GM12878 (cell line): Measurements from ENCODE around the gene COL20A1. TPM values are rescaled to one million over a fixed set of nuclear protein-coding genes. Genes with fewer than 3 reads are reported as not detected.

ENCODE experiments used
- ATAC-seq: fragments of 200-7000 bp; cut with Tn5 transposase; 3 replicates; pipeline ENCODE4 v1.9.1; 2020; ENCODE audit warnings: mild to moderate bottlenecking, moderate library complexity
- BruUV-seq: library from RNA; stranded (reverse); fragments of 400-500 nt; replicated peaks from 2 replicates; lab custom pipeline; 2021; lab: Mats Ljungman, UMichigan
- CTCF ChIA-PET: fragments of 300-600 bp; sonication (Branson Sonifier 250); formaldehyde crosslinking; extraction: SDS; loops from one replicate; lab custom pipeline; 2021; ENCODE audit warnings: inconsistent platforms; lab: Yijun Ruan, JAX
- POLR2A ChIA-PET: fragments of 350-600 bp; formaldehyde crosslinking; extraction: SDS; loops from one replicate; lab custom pipeline; 2021; ENCODE audit warnings: inconsistent platforms; lab: Charles Lee
- RAD21 ChIA-PET: fragments of 300-600 bp; sonication (Branson Sonifier 250); formaldehyde crosslinking; loops from one replicate; lab custom pipeline; 2023; ENCODE audit warnings: antibody characterized with exemption; ENCODE audit not compliant: unreplicated experiment; lab: Charles Lee
- SMC1A ChIA-PET: fragments of 300-600 bp; sonication (Branson Sonifier 250); formaldehyde crosslinking; loops from one replicate; lab custom pipeline; 2023; ENCODE audit not compliant: unreplicated experiment, uncharacterized antibody; lab: Charles Lee
- DNase-seq: peaks from one replicate; pipeline ENCODE4 v3.0.0-alpha.2; 2011; ENCODE audit warnings: low read depth, low spot score
- FAIRE-seq: peaks from 3 replicates; lab custom pipeline; 2011; peaks lifted over from hg19 to GRCh38; lab: Jason Lieb, UNC
- H2AFZ ChIP-seq: 2 replicates; pipeline ENCODE4 v1.6.0; 2011; ENCODE audit warnings: low read depth, low read length, control low read depth; ENCODE audit not compliant: control insufficient read depth
- H3K27ac ChIP-seq: 2 replicates; pipeline ENCODE4 v1.5.1; 2011; ENCODE audit warnings: control low read depth; ENCODE audit not compliant: control insufficient read depth, insufficient read depth
- H3K27me3 ChIP-seq, 2 experiments: replicated peaks in 1 of 2; 2 replicates each; pipeline versions ENCODE4 v1.6.0 to v1.6.1; 2011; ENCODE audit warnings: low read length in 1 of 2; ENCODE audit not compliant: control insufficient read depth in 2 of 2, insufficient read depth in 2 of 2
- H3K36me3 ChIP-seq, 2 experiments: 2 replicates each; pipeline ENCODE4 v1.5.1; 2011; ENCODE audit warnings: low read length in 1 of 2; ENCODE audit not compliant: control insufficient read depth in 2 of 2, insufficient read depth in 2 of 2
- H3K4me1 ChIP-seq: 2 replicates; pipeline ENCODE4 v1.6.1; 2011; ENCODE audit warnings: mild to moderate bottlenecking, low read length, moderate library complexity, mixed read lengths; ENCODE audit not compliant: control insufficient read depth, insufficient read depth
- H3K4me2 ChIP-seq: 2 replicates; pipeline ENCODE4 v1.6.0; 2011; ENCODE audit warnings: control low read depth; ENCODE audit not compliant: control insufficient read depth, insufficient read depth
- H3K4me3 ChIP-seq: fragments of 200-600 bp; sonication (generic); 2 replicates; pipeline ENCODE4 v1.5.1; 2016
- H3K79me2 ChIP-seq: 2 replicates; pipeline ENCODE4 v1.6.0; 2011; ENCODE audit warnings: low read length; ENCODE audit not compliant: control insufficient read depth, insufficient read depth
- H3K9ac ChIP-seq: 2 replicates; pipeline ENCODE4 v1.8.0; 2011; ENCODE audit warnings: low read length, control low read depth, mixed read lengths; ENCODE audit not compliant: control insufficient read depth, insufficient read depth
- H3K9me3 ChIP-seq: replicated peaks from 3 replicates; pipeline ENCODE4 v1.5.1; 2011; ENCODE audit warnings: mild to moderate bottlenecking, low read length; ENCODE audit not compliant: control insufficient read depth, insufficient read depth
- H4K20me1 ChIP-seq: 2 replicates; pipeline ENCODE4 v1.6.0; 2011; ENCODE audit not compliant: control insufficient read depth, insufficient read depth
- FOXK2 ChIP-seq: fragments of 450-650 bp; IDR thresholded peaks from 2 replicates; pipeline ENCODE4 v1.6.1; 2017; ENCODE audit warnings: mild to moderate bottlenecking, moderate library complexity
- MTA3 ChIP-seq: IDR thresholded peaks from 2 replicates; pipeline ENCODE4 v1.6.1; 2012; ENCODE audit warnings: low read length, inconsistent platforms, borderline replicate concordance
- SMARCA5 ChIP-seq: fragments of 450-650 bp; IDR thresholded peaks from 2 replicates; pipeline ENCODE4 v1.6.1; 2017; ENCODE audit warnings: mild to moderate bottlenecking
- ZBTB40 ChIP-seq: fragments of 450-650 bp; IDR thresholded peaks from 2 replicates; pipeline ENCODE4 v1.6.1; 2016; ENCODE audit warnings: mild to moderate bottlenecking, moderate library complexity, borderline replicate concordance
- WGBS: methylation state at CpG from one replicate; pipeline ENCODE4 v1.1.6; 2016; ENCODE audit warnings: low lambda C conversion rate; ENCODE audit not compliant: insufficient replicate concordance, insufficient coverage; ENCODE audit errors: missing lambda C conversion rate; 5-methylcytosine and 5-hydroxymethylcytosine counted together
- in situ Hi-C: fragments of 300-500 bp; cut with MboI; formaldehyde crosslinking; loops from 9 replicates; pipeline ENCODE4 v1.14.3; 2018; ENCODE audit warnings: mixed read lengths
- intact Hi-C: fragments of 100-400 bp; cut with micrococcal nuclease; formaldehyde crosslinking; loops from one replicate; pipeline ENCODE4 v1.14.2; 2022; ENCODE audit not compliant: unreplicated experiment
- polyA plus RNA-seq, 11 experiments: library from polyadenylated mRNA; depleted of rRNA in 4 of 11; unstranded in 6 of 11; stranded (reverse) in 5 of 11; fragments of >200 nt; fragmentation: Nextera tagmentation in 4 of 11; fragmentation: Illumina TruSeq in 1 of 11; extraction: Ambion mirVana in 4 of 11; extraction: Trizol in 1 of 11; gene quantifications; 1 replicate in 1 of 11; 2 replicates in 10 of 11; pipeline versions ENCODE4 v1.2.1 to v1.2.3, GENCODE V29; 2011 to 2016; ENCODE audit warnings: inconsistent platforms in 2 of 11, missing spikeins in 2 of 11, low read depth in 1 of 11
- total RNA-seq, 4 experiments: library from RNA; depleted of rRNA in 3 of 4; stranded (reverse); fragments of >200 nt in 3 of 4; fragmentation: Illumina TruSeq in 1 of 4; extraction: Trizol in 1 of 4; gene quantifications; 2 replicates each; pipeline versions ENCODE4 v1.2.1 to v1.2.3, GENCODE V29; 2013 to 2021

COL20A1 gene
- total and polyA plus RNA-seq, 10 of the 15 experiments (the other 5 are each of a cell fraction or from before 2014, with no cell fraction given): not detected

DNA sequence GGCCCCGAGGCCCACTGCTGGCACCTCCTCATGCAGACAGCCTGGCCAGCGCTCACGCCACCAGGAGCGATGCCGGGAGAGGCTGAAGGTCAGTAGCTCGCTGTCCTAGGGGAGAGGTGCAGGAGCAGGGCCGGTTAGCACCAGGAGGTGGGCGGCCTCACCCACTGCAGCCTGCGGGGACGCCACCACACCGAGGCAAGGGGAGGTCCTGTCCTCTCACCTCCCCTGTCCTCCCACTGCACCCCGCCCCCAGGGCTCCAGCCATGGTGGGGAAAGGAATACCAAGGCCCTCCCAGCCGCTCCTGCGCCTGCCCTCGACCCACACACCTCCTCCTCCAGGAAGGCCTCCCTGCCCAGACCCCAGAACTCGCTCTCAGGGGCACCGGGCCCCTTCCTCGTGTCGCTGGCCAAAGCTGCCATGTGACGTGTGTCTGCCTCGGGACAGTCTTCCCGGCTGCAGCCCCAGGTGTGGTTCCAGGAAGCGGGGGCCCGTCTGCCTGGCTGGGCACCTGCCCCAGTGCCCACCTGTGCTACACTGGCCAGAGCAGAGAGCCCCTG lies 45.2 kb upstream of the COL20A1 start:
- Histone ChIP-seq H3K4me2 (no peak overlapping the region), H3K4me3 (no peak overlapping the region), H3K9ac (no peak overlapping the region), H3K4me1 (no peaks in the 10 kb centered on the region), H3K36me3 (no peaks in the 10 kb centered on the region), H3K27ac (no peak overlapping the region), H4K20me1 (no peaks in the 10 kb centered on the region; the same call in 1 of the 2 replicates), H3K79me2 (no peaks in the 10 kb centered on the region), H3K9me3 (no peaks in the 10 kb centered on the region), H3K27me3 (peaks cover 0 to 6% of the 10 kb centered on the region in 2 experiments), H2AFZ (no peak overlapping the region)
- in situ Hi-C loops: no loop called here
- ChIA-PET POLR2A (interaction anchor here (0.6 kb wide), 1 partner anchor 20 kb away, joined by 5 read pairs; no protein-coding TSS in a partner anchor), SMC1A (no interaction called here), RAD21 (no interaction called here), CTCF (no interaction called here)
- WGBS: 26% methylated on average over 24 of the region's 24 CpGs
- ATAC-seq (no peak), FAIRE-seq (no peak), DNase-seq (no peak)
- intact Hi-C loops: no loop called here
- no peak for TF ChIP-seq SMARCA5
- TF ChIP-seq FOXK2: 0 out of 2 replicates have a peak, but pooled peaks have one; percentile 11
- no TSS peak for BruUV-seq

GRCh38 chr20:63248835-63249591 lies 44.0 kb upstream of the COL20A1 start:
- Histone ChIP-seq H3K79me2 (no peaks in the 10 kb centered on the region), H3K27me3 (peaks cover 0 to 6% of the 10 kb centered on the region in 2 experiments), H3K9ac (no peak overlapping the region), H3K27ac (no peak overlapping the region), H3K4me3 (no peak overlapping the region), H3K9me3 (no peaks in the 10 kb centered on the region), H4K20me1 (no peaks in the 10 kb centered on the region; the same call in 1 of the 2 replicates), H3K4me1 (no peaks in the 10 kb centered on the region), H3K4me2 (no peak overlapping the region), H3K36me3 (no peaks in the 10 kb centered on the region), H2AFZ (no peak overlapping the region)
- RAD21 ChIA-PET: interaction anchor here (1.1 kb wide), 1 partner anchor 26 kb away, joined by 3 read pairs; no protein-coding TSS in a partner anchor
- CTCF ChIA-PET: interaction anchor here (0.6 to 1.6 kb wide), 2 partner anchors 24 to 25 kb away, joined by 3 to 8 read pairs; no protein-coding TSS in a partner anchor
- TF ChIP-seq ZBTB40: peak; percentile 40
- TF ChIP-seq MTA3: no peak
- BruUV-seq: no TSS peak
- FAIRE-seq (no peak), DNase-seq (no peak), ATAC-seq (no peak)
- POLR2A ChIA-PET: no interaction called here
- intact Hi-C loops: no loop called here
- SMC1A ChIA-PET: interaction anchor here (0.7 kb wide), 1 partner anchor 376 kb away, joined by 4 read pairs; no protein-coding TSS in a partner anchor
- in situ Hi-C loops: no loop called here
- WGBS: 36% methylated on average over 25 of the region's 25 CpGs
